ENCODE data around the gene GIPC1. TPM values are rescaled to one million over a fixed set of nuclear protein-coding genes. Genes with fewer than 3 reads are reported as not detected.

Gene GIPC1
- total RNA-seq, 4 donors from 2014 or later = 135 to 217 (median 164) TPM

- no peak overlapping the region for H3K4me3 ChIP-seq (ENCODE audit: low read depth, poor library complexity, severe bottlenecking)
- no peak for DNase-seq (ENCODE audit: low spot score in 2 of 2)
- 82 to 84% methylated on average over 7 of the region's 7 CpGs for WGBS, 2 donors
- TF ChIP-seq CTCF (IDR thresholded peaks at IDR 0.05) (no peak), POLR2A (IDR thresholded peaks at IDR 0.05) (no peak)
- intact Hi-C loops (cut with DNase I; ENCODE audit: low total_unique reads) = no loop called here
These were observed 19.6 kb downstream of the GIPC1 start for GRCh38 chr19:14476327-14476672.

GRCh38 chr19:14475251-14476073 lies 20.5 kb downstream of the GIPC1 start, which contains the start of gene PTGER1:
Gene PTGER1, minus strand, starts transcription at chr19:14475354. Its CDS starts 1,034 bp downstream, at chr19:14474320.
- intact Hi-C loops (cut with DNase I; ENCODE audit: low total_unique reads) = no loop called here
- no peak for DNase-seq (ENCODE audit: low spot score in 2 of 2)
- 8 to 10% methylated on average over 17 to 32 of the region's 33 CpGs for WGBS, 2 donors
- no peak within 1 kb of the TSS for H3K4me3 ChIP-seq (ENCODE audit: low read depth, poor library complexity, severe bottlenecking)
- no peak for TF ChIP-seq CTCF (IDR thresholded peaks at IDR 0.05)
- TF ChIP-seq POLR2A (IDR thresholded peaks at IDR 0.05) = no peak

- WGBS, 2 donors = 45 to 49% methylated on average over 12 of the region's 12 CpGs
- intact Hi-C loops (cut with DNase I; ENCODE audit: low total_unique reads) = no loop called here
- DNase-seq (ENCODE audit: low spot score in 2 of 2) = no peak
- no peak overlapping the region for H3K4me3 ChIP-seq (ENCODE audit: low read depth, poor library complexity, severe bottlenecking)
- TF ChIP-seq POLR2A (IDR thresholded peaks at IDR 0.05) = no peak
- TF ChIP-seq CTCF (IDR thresholded peaks at IDR 0.05) = no peak
These were observed 21.1 kb downstream of the GIPC1 start for GRCh38 chr19:14474827-14475226.

GRCh38 chr19:14473978-14474578 lies 21.8 kb downstream of the GIPC1 start:
- H3K4me3 ChIP-seq (ENCODE audit: low read depth, poor library complexity, severe bottlenecking) = no peak overlapping the region
- no peak for TF ChIP-seq POLR2A (IDR thresholded peaks at IDR 0.05)
- no peak for TF ChIP-seq CTCF (IDR thresholded peaks at IDR 0.05)
- WGBS, 2 donors = 54 to 60% methylated on average over 25 to 48 of the region's 53 CpGs
- DNase-seq (ENCODE audit: low spot score in 2 of 2) = no peak
- intact Hi-C loops (cut with DNase I; ENCODE audit: low total_unique reads) = no loop called here

GRCh38 chr19:14473073-14473977 lies 22.6 kb downstream of the GIPC1 start:
- no peak overlapping the region for H3K4me3 ChIP-seq (ENCODE audit: low read depth, poor library complexity, severe bottlenecking)
- intact Hi-C loops (cut with DNase I; ENCODE audit: low total_unique reads) = no loop called here
- DNase-seq (ENCODE audit: low spot score in 2 of 2) = no peak
- no peak for TF ChIP-seq CTCF (IDR thresholded peaks at IDR 0.05)
- TF ChIP-seq POLR2A (IDR thresholded peaks at IDR 0.05) = no peak
- WGBS, 2 donors = 33 to 36% methylated on average over 30 to 52 of the region's 97 CpGs

Measured in lower leg skin (tissue), 4 donors.